ENCODE measurements around the gene FOSB. TPM values are rescaled to one million over a fixed set of nuclear protein-coding genes. Genes with fewer than 3 reads are reported as not detected.

FOSB gene
- total RNA-seq, 4 donors from 2014 or later: 2.2 to 25.2 (median 6.9) TPM

DNA sequence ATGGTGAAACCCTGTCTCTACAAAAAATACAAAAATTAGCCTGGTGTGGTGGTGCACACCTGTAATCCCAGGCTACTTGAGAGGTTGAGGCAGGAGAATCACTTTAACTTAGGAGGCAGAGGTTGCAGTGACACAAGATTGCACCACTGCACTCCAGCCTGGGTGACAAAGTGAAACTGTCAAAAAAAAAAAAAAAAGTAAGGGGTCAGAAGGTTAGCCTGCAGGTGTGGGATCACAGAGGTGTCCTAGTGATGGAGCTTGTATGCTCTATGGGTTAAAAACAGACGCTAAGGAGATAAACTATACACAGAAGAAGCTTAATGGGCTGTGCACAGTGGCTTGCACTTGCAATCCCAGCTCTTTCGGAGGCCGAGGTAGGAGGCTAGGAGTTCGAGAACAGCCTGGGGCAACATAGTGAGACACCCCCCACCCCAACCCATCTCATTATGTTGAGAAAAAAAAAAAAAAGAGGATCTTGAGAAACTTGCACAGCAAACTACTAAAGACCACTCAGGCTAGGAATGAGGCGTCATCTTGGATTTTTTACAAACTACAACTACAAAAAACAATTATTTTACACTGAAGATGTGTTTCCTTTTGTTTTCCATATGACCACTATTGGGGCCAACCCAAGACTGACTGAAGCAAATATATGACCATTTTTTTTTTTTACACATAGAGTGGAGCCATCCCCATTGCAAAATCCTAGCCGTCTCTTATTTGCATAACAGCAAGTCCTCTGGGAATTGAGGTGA lies 7.9 kb downstream of the FOSB start:
- H3K27ac ChIP-seq (replicated peaks in 1 of 4): no peak overlapping the region
- WGBS: 72% methylated on average over 6 of the region's 6 CpGs
- no peak overlapping the region for H3K4me3 ChIP-seq
- DNase-seq (ENCODE audit: extremely low spot score): no peak
- H3K4me1 ChIP-seq: peaks cover 17 to 19% (median 19%) of the 10 kb centered on the region in 4 donors
- H3K36me3 ChIP-seq: no peaks in the 10 kb centered on the region
- no peaks in the 10 kb centered on the region for H3K9me3 ChIP-seq
- TF ChIP-seq EP300 (IDR thresholded peaks at IDR 0.05) (no peak), POLR2AphosphoS5 (IDR thresholded peaks at IDR 0.05) (no peak), POLR2A (IDR thresholded peaks at IDR 0.05; ENCODE audit: low read depth) (no peak)
- TF ChIP-seq, protein P1, sequence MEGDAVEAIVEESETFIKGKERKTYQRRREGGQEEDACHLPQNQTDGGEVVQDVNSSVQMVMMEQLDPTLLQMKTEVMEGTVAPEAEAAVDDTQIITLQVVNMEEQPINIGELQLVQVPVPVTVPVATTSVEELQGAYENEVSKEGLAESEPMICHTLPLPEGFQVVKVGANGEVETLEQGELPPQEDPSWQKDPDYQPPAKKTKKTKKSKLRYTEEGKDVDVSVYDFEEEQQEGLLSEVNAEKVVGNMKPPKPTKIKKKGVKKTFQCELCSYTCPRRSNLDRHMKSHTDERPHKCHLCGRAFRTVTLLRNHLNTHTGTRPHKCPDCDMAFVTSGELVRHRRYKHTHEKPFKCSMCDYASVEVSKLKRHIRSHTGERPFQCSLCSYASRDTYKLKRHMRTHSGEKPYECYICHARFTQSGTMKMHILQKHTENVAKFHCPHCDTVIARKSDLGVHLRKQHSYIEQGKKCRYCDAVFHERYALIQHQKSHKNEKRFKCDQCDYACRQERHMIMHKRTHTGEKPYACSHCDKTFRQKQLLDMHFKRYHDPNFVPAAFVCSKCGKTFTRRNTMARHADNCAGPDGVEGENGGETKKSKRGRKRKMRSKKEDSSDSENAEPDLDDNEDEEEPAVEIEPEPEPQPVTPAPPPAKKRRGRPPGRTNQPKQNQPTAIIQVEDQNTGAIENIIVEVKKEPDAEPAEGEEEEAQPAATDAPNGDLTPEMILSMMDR (IDR thresholded peaks at IDR 0.05): no peak
- H3K27me3 ChIP-seq: no peaks in the 10 kb centered on the region
- intact Hi-C loops (cut with DNase I): no loop called here

DNA sequence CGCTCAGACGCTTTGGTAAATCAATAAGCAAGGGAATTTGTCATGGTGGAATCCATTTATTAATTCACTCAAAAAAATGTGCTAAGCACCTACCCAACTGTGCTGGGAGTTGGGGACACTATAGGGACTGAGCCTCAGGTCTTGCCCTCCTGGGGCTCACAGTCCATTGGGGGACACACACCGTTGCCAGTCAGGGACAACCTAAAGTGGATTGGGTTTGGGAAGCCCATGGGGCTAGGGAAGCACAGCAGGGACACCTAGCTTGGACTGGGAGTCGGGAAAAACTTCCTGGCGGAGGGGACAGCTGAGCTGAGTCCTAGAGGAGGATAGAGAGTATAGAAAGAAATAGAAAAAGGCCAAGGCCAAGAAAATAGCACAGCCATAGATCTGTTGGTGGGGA lies 8.5 kb downstream of the FOSB start:
- Histone ChIP-seq H3K9me3 (no peaks in the 10 kb centered on the region), H3K4me1 (peaks cover 13 to 16% (median 15%) of the 10 kb centered on the region in 4 donors), H3K4me3 (no peak overlapping the region), H3K27me3 (no peaks in the 10 kb centered on the region), H3K36me3 (no peaks in the 10 kb centered on the region), H3K27ac (replicated peaks in 1 of 4) (no peak overlapping the region)
- DNase-seq (ENCODE audit: extremely low spot score): no peak
- no peak for TF ChIP-seq POLR2A (IDR thresholded peaks at IDR 0.05; ENCODE audit: low read depth)
- no peak for TF ChIP-seq EP300 (IDR thresholded peaks at IDR 0.05)
- peak in 1 of 2 donors; percentile 12 for TF ChIP-seq POLR2AphosphoS5 (IDR thresholded peaks at IDR 0.05)
- TF ChIP-seq, protein P1 (IDR thresholded peaks at IDR 0.05): no peak
- 57% methylated on average over 5 of the region's 5 CpGs for WGBS
- intact Hi-C loops (cut with DNase I): no loop called here

DNA sequence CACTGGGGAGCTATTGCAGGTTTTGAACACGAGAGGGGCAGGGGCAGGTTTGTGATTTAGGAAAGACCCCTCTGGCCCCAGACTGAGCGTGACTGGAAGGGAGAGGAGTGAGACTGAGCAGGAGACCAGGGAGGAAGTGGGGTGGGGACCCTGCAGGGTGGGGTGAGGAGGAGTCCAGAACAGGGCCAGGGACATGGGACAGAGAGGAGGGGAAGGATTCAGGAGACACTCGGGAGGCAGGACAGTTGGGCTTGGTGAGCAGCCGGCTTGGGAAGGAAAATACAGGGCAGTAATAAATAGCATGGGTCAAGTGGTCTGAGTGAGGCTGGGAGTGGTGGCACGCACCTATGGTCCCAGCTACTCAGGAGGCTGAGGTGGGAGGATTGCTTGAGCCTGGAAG lies 9.4 kb downstream of the FOSB start:
- TF ChIP-seq POLR2A (IDR thresholded peaks at IDR 0.05; ENCODE audit: low read depth): no peak
- no peak for TF ChIP-seq EP300 (IDR thresholded peaks at IDR 0.05)

DNA sequence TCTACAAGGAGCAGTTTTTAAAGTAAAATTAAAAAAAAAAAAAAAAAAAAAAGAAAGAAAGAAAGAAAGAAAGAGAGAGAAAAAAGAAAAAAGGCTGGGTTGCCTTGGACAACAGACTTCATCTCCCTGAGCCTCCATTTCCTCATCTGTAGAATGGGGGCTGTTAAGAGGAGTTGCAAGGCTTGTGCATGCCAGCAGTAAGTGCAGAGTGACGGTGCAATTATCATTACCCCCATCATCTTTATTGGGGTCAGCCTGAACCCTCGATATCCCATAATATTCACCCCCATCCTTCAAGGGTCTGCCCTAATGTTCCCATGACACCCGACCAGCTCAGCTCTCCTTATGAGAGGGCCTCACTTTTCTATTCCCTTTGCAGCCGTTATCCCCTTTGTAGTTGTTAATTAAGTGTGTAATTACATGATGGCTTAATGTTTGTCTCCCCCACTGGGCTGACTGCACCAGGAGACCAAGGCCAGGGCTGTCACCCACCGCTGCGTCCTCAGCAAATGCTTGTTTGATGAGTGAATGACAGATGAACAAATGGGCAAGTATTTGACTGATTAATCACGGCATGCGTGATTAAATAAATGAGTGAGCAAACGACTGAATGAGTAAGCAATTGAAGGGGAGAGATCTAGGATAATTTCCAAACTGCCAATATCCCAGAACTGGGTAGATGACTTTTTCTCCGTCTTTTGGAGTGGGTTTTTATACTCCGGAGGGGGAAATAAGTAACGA lies 10.1 kb downstream of the FOSB start:
- intact Hi-C loops (cut with DNase I): loop anchor here (2.0 kb wide), 2 partner anchors 39 to 49 kb away; no protein-coding TSS in a partner anchor
- no peak for DNase-seq (ENCODE audit: extremely low spot score)
- peaks cover 11 to 16% (median 14%) of the 10 kb centered on the region in 4 donors for H3K4me1 ChIP-seq
- H3K9me3 ChIP-seq: no peaks in the 10 kb centered on the region
- H3K27me3 ChIP-seq: no peaks in the 10 kb centered on the region
- no peaks in the 10 kb centered on the region for H3K36me3 ChIP-seq
- peak overlapping the region; percentile 51 to 67 (median 52) for H3K4me3 ChIP-seq
- 8% methylated on average over 12 of the region's 12 CpGs for WGBS
- TF ChIP-seq EP300 (IDR thresholded peaks at IDR 0.05): no peak
- peak overlapping the region; percentile 91 to 92 (median 92) for H3K27ac ChIP-seq (replicated peaks in 1 of 4)

More for the DNA sequence above, 9.4 kb downstream of the FOSB start:
- DNase-seq (ENCODE audit: extremely low spot score): no peak
- WGBS: 34% methylated on average over 5 of the region's 5 CpGs
- intact Hi-C loops (cut with DNase I): no loop called here
- Histone ChIP-seq H3K27ac (replicated peaks in 1 of 4) (no peak overlapping the region), H3K4me3 (no peak overlapping the region), H3K27me3 (no peaks in the 10 kb centered on the region), H3K4me1 (peaks cover 13 to 16% (median 15%) of the 10 kb centered on the region in 4 donors), H3K9me3 (no peaks in the 10 kb centered on the region), H3K36me3 (no peaks in the 10 kb centered on the region)

DNA sequence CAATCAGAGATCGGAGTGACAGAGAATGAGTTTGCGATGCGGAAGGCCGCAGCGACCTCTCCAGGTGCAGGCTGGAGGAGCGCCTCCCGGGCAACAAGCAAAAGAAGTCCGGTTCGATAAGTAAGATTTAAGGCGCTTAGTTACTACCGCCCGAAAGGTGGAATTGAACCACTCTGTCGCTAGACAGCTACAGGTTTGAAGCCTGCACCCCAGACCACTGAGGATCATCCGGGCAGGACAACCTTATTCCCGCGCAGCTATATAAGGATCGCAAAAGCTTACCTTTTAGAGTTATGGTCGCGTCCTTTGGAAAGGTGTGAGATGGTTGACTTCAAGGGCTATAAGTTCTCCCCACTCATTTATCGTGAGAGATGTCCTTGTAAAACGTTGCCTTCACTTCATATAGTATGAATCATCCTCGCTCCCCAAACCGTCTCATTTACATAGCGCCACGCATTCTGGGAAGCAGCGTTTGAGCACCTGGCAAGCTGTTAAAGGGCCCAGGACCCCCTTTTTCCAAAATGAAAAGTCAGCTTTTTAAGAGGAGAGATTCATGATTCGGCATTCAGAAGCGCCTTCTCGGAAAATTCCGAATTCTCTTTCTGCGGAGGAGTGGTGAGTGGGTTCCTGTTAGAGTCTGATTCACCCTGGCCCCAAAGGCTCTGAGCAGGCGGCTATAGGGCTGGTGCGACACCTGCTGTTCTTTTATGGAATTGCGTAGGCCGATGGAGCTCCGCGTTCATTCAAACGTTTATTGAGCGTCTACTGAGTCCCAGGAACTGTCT lies 10.8 kb downstream of the FOSB start:
- 2% methylated on average over 30 of the region's 39 CpGs for WGBS
- Histone ChIP-seq H3K4me3 (peak overlapping the region; percentile 51 to 67 (median 52)), H3K4me1 (peaks cover 10 to 16% (median 14%) of the 10 kb centered on the region in 4 donors), H3K9me3 (no peaks in the 10 kb centered on the region), H3K36me3 (no peaks in the 10 kb centered on the region), H3K27ac (replicated peaks in 1 of 4) (peak overlapping the region; percentile 91 to 92 (median 92)), H3K27me3 (no peaks in the 10 kb centered on the region)
- DNase-seq (ENCODE audit: extremely low spot score): peak; percentile 96
- TF ChIP-seq POLR2AphosphoS5 (IDR thresholded peaks at IDR 0.05): peak; percentile 62 to 77
- no peak for TF ChIP-seq POLR2A (IDR thresholded peaks at IDR 0.05; ENCODE audit: low read depth)
- TF ChIP-seq, protein P1 (IDR thresholded peaks at IDR 0.05): peak; percentile 97 to 100 (median 97)
- intact Hi-C loops (cut with DNase I): loop anchor here (2.0 kb wide), 2 partner anchors 40 to 50 kb away; no protein-coding TSS in a partner anchor

Data from esophagus muscularis mucosa (tissue), 4 donors.